ELR (cell line): ENCODE data around the gene OTULIN.

Source experiments
- DNase-seq: peaks from one replicate; pipeline ENCODE4 v3.0.0-alpha.2; 2015; ENCODE audit warnings: low read depth

OTULIN gene

DNA sequence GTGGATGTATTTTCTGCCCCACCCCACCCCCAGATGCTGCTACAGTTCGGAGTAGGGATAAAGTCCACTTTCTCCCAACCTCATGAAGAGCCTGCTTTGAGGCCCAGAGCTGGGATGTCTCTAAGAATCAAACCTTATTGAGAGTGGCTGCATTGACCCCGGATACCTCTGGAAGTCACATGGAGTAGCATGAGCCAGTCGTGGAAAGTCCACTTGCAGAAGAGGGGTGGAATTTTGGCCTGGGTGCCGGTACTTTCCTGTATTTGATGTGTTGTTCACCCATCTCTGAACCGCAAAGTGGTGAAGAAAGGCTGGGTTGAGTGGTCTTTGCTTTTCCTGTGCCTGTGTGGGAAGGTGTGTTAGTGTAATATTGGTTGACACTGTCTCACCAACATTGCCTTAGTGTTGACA, 3.7 kb downstream of the OTULIN start:
- DNase-seq: no peak

DNA sequence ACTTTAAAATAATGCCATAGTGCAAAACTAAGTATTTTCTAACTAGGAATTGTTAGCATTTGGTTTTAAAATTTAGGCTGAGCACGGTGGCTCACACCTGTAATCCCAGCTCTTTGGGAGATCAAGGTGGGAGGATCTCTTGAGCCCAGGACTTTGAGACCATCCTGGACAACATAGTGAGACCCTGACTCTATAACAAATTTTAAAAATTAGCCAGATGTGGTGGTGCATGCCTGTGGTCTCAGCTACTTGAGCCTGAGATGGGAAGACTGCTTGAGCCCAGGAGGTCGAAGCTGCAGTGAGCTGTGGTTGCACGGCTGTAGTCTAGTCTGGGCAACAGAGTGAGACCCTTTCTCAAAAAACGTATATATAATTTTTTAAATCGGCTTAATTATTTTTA, 4.9 kb downstream of the OTULIN start:
- DNase-seq: no peak

DNA sequence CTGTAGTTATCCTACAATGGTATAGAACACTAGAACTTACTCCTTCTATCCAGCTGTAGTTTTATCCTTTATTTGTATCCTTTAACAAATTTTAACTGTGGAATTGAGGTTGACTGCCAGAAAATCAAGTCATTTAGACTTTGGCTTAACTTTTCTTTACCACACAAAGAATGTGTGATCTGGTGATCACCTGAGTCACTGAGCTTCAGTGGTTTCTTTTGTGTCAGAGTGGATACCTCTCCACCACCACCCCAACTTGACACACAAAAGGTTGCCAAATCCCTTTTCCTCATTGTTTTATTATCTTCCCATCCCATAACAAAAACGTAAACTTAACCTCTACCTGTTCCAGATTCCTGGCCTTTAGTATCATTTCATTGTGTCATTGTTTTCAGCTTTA, 5.5 kb downstream of the OTULIN start:
- DNase-seq: peak; percentile 45

DNA sequence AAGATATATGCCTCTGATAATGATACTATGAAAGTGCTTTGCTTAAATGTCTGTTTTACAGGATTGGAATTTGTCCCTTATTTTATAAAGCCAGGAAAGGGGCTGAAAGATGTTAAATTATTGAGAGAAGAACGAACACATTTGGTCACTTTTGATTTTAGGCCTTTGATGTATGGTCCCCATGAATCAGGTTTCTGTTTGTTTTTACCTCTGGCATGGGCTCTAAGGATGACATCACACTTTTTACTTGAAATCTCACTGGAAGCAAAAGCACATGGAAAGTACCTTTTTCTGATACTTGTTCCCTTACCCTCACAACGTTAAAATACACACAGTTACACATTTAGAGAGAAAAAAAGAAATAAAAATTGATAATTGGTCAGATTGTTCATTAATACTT, 6.9 kb downstream of the OTULIN start:
- DNase-seq: no peak

DNA sequence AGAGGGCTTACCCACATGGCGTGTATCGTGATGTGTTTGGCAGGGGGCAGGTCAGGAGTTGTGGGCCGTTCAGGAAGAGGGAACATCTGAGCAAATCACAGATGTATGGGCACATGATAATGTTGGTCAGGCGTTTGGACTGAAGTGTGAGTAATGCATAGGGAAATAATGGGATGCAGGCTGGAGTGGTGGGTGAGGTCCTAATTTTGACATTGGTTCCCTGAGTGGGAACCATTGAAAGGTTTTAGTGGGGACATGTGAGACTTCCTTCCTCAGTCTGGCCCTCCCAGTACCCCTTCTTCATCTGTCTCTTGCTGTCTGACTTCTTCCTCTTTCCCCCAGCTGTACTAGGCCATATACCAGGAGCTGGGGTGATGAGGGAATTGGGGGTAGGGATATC, 7.6 kb downstream of the OTULIN start:
- DNase-seq: no peak

DNA sequence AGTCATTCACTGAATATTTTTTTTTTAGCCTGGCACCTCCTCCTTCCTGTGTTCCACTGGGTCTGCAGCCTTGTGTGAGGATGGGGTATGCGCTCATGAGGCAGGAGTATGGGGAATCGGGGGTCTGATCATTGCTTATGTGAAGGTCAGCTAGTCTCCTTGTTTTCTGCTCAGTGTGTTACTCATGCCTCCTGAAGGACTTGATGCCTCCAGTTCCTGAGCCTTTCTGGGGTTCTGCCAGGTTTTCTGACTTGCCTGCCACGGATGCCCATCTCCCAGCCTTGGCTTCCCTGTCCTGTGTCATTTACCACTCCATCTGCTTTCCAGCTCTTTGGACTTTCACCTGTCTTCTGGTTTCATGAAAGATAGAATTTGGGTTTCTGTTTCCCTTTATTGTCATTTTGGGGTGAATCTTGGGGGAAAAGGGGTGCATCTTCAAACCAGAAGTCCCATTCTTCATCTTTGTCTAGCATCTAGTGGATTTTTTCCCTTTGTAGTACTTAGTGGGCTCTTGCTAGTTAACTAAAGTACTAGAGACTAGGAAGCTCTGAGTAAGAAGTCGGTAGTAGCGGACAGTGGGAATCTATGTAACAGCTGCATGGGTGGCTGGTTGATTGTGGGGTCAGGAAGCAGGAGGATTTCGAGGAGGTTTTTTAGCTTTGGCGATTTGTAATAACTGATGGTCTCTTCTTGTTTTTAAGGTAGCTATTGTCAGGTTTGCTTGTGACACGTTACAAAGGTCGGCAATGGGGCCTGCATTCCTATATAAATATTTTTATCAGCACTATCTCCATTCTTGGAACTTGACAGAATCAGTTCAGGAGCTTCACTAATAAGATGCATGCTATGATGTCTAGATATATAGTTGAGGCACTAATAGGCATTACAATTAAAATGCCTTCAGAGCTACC, 8.2 kb downstream of the OTULIN start:
- peak; percentile 46 for DNase-seq

GRCh38 chr5:14673443-14673842, 8.9 kb downstream of the OTULIN start:
- DNase-seq: no peak

- no peak for DNase-seq
These were observed 10.7 kb downstream of the OTULIN start for GRCh38 chr5:14674983-14675854.

DNA sequence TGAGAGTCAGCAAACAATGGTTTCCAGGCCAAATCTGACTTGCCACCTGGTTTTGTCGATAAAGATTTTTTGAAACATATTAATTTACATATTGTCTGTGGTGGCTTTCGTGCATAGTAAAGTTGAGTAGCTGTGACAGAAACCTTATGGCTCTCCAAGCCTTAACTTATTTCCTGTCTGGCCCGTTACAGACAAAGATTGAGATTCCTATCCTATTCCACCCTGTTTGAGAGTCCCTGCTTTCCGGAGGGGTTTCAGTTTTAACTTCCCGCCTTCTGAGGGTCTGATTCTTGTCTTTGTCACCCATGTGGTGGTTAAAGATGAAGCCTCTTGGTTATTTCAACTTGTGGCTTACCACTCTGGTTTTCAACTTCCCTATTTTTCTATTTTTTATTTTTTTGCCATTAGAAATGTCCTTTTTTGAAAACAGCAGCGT, 11.4 kb downstream of the OTULIN start:
- DNase-seq: no peak

GRCh38 chr5:14676320-14676719, 11.8 kb downstream of the OTULIN start:
- peak; percentile 66 for DNase-seq

DNA sequence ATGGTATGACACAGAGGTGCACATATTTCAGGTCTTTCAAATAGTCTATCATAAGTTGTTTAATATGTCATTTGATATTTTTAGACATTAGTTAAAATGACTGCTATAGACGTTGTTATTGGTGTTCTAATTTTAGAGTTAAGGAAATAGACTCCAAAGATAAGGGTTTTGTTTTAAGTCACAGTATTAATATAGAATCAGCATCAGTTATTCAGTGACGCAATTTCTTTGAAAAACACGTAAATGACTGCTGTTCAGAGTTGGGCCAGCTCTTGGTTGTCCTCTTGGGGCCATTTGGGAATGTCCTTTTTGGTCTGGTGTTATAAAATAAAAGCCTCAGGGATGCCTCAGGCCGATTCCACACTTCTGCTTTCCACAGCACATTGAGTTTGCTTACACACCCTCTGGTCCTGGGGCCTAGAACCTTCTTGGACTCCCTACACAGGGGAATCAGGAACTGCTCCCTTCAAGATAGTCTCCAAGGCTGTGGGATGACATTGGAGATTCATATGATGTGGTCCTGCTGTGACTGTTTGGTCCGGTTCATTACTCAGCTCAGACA, 14.3 kb downstream of the OTULIN start:
- no peak for DNase-seq

- no peak for DNase-seq
These were observed 15.1 kb downstream of the OTULIN start for GRCh38 chr5:14679595-14679994.

GRCh38 chr5:14681236-14681752, 16.8 kb downstream of the OTULIN start:
- DNase-seq: no peak

GRCh38 chr5:14683906-14684455, 19.5 kb downstream of the OTULIN start:
- DNase-seq: no peak

DNA sequence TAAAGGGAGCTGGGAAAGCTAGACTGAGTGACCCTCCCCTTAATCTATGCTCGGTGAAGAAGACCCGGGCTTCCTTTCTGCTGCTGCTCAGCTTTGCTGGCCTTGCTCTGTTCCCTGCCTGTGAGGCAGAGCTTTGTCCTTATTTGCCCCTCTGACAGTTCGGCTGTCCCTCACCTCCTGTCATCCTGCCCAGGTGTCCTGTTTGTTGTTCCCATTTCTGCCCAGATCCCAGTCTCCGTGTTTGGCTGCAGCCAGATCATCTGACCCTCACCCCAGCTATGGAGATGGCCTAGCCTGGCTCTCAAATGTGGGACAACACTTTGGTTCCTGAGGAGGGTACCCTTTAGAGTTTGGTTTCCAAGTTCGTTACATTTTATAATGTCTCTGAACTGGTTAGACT, 20.2 kb downstream of the OTULIN start:
- no peak for DNase-seq

GRCh38 chr5:14685757-14686156, 21.2 kb downstream of the OTULIN start:
- DNase-seq: peak; percentile 76

DNA sequence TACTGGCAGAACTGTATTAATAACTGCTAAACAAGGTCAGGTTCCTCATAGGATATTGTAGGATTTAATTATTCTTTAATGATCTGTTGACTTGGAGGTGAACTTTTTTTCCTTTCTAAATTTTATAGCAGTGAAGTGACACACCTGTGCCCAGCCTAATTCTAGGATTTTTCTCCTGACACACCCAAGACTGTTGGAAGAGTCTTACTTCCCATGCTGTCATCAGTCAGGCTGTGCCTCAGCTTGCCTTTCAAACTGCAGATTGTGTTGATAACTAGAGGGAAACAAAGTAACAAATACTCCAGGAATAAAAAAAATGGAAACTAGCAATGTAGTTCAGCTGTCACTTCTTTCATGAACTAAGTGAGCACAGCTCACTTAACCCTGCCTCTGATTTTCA, 22.0 kb downstream of the OTULIN start:
- DNase-seq: no peak

GRCh38 chr5:14687023-14687665, 22.6 kb downstream of the OTULIN start:
- no peak for DNase-seq

- no peak for DNase-seq
These were observed 28.6 kb downstream of the OTULIN start for GRCh38 chr5:14693070-14693469.

DNA sequence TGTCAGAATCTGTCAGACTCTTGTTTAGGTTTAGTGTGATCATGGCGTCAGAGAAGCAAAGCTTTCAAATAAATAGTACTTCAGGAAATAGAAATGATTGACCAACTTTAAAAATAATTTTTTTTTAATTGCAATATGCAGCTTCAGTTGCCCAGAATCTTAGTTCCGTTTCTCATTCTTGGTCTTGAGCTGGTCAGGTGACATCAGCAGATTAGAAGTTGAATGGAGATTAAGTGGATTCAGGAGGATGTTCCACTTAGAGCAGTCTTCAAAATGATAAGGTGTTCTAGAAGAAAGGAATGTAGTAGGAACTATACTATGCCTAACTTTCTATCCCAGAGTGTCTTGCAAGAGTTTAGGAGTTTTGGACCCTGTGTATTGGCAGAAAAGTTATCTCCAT, 30.6 kb downstream of the OTULIN start:
- DNase-seq: no peak

DNA sequence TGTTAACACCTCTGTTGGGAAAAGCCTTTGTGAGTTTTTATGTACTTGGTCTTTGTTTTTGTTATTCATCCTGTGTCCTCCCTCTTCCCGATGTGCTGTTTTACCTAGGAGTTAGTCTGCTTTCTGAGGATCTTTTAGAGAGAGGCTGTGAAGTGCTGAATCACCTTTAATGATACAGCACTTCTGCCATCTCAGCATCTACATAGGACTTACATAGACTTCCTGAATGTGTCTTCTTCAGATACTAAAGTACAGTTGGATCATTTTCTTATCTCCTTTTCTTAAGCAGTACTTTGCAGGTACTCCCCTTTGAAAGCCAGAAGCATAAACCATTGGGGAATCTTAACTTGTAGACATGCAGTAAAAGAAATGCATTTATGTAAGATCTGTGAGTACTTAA, 31.5 kb downstream of the OTULIN start:
- no peak for DNase-seq

DNA sequence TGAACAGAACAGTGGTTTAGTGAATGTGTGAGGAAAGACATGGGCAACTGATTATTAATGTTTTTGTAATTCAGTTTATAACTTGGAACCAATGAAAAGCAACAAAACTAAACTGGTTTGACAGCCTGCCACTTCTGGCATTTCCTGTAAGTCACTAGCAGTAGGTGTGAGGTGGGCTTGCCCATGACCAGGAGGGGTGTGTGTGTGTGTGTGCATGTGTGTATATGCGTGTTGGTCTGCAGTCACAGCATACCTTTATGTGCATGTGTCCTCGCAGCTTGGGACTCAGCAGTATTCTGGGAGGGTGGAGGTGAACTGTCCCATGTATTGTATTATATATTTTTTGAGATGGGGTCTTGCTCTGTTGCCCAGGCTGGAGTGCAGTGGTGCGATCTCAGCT, 32.3 kb downstream of the OTULIN start:
- DNase-seq: no peak
